Urinary bladder (tissue), 4 donors: ENCODE results near the gene SHISA9. TPM values are rescaled to one million over a fixed set of nuclear protein-coding genes. Genes with fewer than 3 reads are reported as not detected.

ENCODE experiments used
- DNase-seq: peaks from one replicate; pipeline ENCODE4 v3.0.0-alpha.2; 2015; ENCODE audit errors: extremely low spot score
- H3K27ac ChIP-seq: one replicate; pipeline ENCODE4 v1.5.1; 2013; ENCODE audit warnings: low read depth, mild to moderate bottlenecking, moderate library complexity
- H3K36me3 ChIP-seq: one replicate; pipeline ENCODE4 v1.6.1; 2013; ENCODE audit warnings: mild to moderate bottlenecking, moderate library complexity; ENCODE audit not compliant: insufficient read depth
- H3K4me1 ChIP-seq: one replicate; pipeline ENCODE4 v1.6.1; 2013; ENCODE audit warnings: mild to moderate bottlenecking, moderate library complexity; ENCODE audit not compliant: insufficient read depth
- H3K4me3 ChIP-seq: one replicate; pipeline ENCODE4 v1.5.1; 2013; ENCODE audit warnings: low read depth, low read length
- WGBS: extraction: QIAGEN DNeasy Blood & Tissue Kit; methylation state at CpG from one replicate; pipeline ENCODE4 v1.1.7; 2013; 5-methylcytosine and 5-hydroxymethylcytosine counted together
- polyA plus RNA-seq: library from polyadenylated mRNA; stranded (reverse); fragments of 200-250 nt; gene quantifications from one replicate; pipeline ENCODE4 v1.2.3, GENCODE V29; 2013
- total RNA-seq: library from RNA; depleted of rRNA; stranded (reverse); fragments of >200 nt; gene quantifications from one replicate; pipeline ENCODE4 v1.2.3, GENCODE V29; 2014
- donor health status: healthy with polysubstance abuse.
- donor health status: healthy.

The SHISA9 gene
- total and polyA plus RNA-seq, 2 donors: 0.28 to 0.48 TPM

GRCh38 chr16:13245713-13246377, 344.4 kb downstream of the SHISA9 start:
- no peak for DNase-seq
- WGBS: 58% methylated on average over 6 of the region's 6 CpGs
- no peak overlapping the region for H3K27ac ChIP-seq
- H3K4me3 ChIP-seq: no peak overlapping the region
- no peaks in the 10 kb centered on the region for H3K36me3 ChIP-seq
- H3K4me1 ChIP-seq: no peaks in the 10 kb centered on the region

GRCh38 chr16:13254998-13255614, 353.7 kb downstream of the SHISA9 start:
- DNase-seq: no peak
- H3K4me1 ChIP-seq: no peaks in the 10 kb centered on the region
- H3K36me3 ChIP-seq: no peaks in the 10 kb centered on the region
- no peak overlapping the region for H3K27ac ChIP-seq
- H3K4me3 ChIP-seq: no peak overlapping the region
- 65% methylated on average over 1 of the region's 1 CpG for WGBS

GRCh38 chr16:13262270-13263090, 361.1 kb downstream of the SHISA9 start:
- Histone ChIP-seq H3K27ac (no peak overlapping the region), H3K36me3 (no peaks in the 10 kb centered on the region), H3K4me3 (no peak overlapping the region), H3K4me1 (no peaks in the 10 kb centered on the region)
- no peak for DNase-seq
- 77% methylated on average over 3 of the region's 3 CpGs for WGBS

- Histone ChIP-seq H3K27ac (no peak overlapping the region), H3K36me3 (no peaks in the 10 kb centered on the region), H3K4me1 (no peaks in the 10 kb centered on the region), H3K4me3 (no peak overlapping the region)
- WGBS: 76% methylated on average over 4 of the region's 4 CpGs
- no peak for DNase-seq
Measured at GRCh38 chr16:13264749-13265552, 363.6 kb downstream of the SHISA9 start.

GRCh38 chr16:13269359-13269758, 368.0 kb downstream of the SHISA9 start:
- Histone ChIP-seq H3K4me3 (no peak overlapping the region), H3K4me1 (no peaks in the 10 kb centered on the region), H3K36me3 (no peaks in the 10 kb centered on the region), H3K27ac (no peak overlapping the region)
- WGBS: 96% methylated on average over 1 of the region's 1 CpG
- DNase-seq: no peak

GRCh38 chr16:13269905-13270528, 368.6 kb downstream of the SHISA9 start:
- H3K4me3 ChIP-seq: no peak overlapping the region
- DNase-seq: no peak
- H3K36me3 ChIP-seq: no peaks in the 10 kb centered on the region
- H3K4me1 ChIP-seq: no peaks in the 10 kb centered on the region
- WGBS: 61% methylated on average over 5 of the region's 5 CpGs
- no peak overlapping the region for H3K27ac ChIP-seq

GRCh38 chr16:13270602-13271001, 369.2 kb downstream of the SHISA9 start:
- DNase-seq: no peak
- 80% methylated on average over 1 of the region's 1 CpG for WGBS
- Histone ChIP-seq H3K36me3 (no peaks in the 10 kb centered on the region), H3K4me1 (no peaks in the 10 kb centered on the region), H3K27ac (no peak overlapping the region), H3K4me3 (no peak overlapping the region)

GRCh38 chr16:13289515-13289914, 388.1 kb downstream of the SHISA9 start:
- no peak overlapping the region for H3K27ac ChIP-seq
- no peak for DNase-seq
- no peak overlapping the region for H3K4me3 ChIP-seq
- H3K36me3 ChIP-seq: no peaks in the 10 kb centered on the region
- no peaks in the 10 kb centered on the region for H3K4me1 ChIP-seq

Other genes with a start within 250 kb of the SHISA9 start
- 15.5 TPM for gene CPPED1, start 97.7 kb upstream of the SHISA9 start, total RNA-seq
- 13.9 TPM for gene CPPED1, start 97.7 kb upstream of the SHISA9 start, polyA plus RNA-seq